ENCODE data around the gene KRTAP4-6.
"Not testable (repeated sequence)": the region's sequence is repeated elsewhere in the genome, so short reads cannot be mapped to it uniquely, and the experiment has no call there.

The KRTAP4-6 gene

DNA sequence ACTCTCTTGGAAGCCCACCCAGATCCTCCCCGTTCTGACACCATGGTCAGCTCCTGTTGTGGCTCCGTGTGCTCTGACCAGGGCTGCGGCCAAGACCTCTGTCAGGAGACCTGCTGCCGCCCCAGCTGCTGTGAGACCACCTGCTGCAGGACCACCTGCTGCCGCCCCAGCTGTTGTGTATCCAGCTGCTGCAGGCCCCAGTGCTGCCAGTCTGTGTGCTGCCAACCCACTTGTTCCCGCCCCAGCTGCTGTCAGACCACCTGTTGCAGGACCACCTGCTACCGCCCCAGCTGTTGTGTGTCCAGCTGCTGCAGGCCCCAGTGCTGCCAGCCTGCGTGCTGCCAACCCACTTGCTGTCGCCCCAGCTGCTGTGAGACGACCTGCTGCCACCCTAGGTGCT is 35.0 kb downstream of the KRTAP4-6 start, which contains the start of gene KRTAP4-9:
Gene KRTAP4-9 (plus strand): TSS at position 43 of the 400 bp plus-strand sequence. CDS start 0 bp downstream, at position 43.
- not testable (repeated sequence) for DNase-seq

DNA sequence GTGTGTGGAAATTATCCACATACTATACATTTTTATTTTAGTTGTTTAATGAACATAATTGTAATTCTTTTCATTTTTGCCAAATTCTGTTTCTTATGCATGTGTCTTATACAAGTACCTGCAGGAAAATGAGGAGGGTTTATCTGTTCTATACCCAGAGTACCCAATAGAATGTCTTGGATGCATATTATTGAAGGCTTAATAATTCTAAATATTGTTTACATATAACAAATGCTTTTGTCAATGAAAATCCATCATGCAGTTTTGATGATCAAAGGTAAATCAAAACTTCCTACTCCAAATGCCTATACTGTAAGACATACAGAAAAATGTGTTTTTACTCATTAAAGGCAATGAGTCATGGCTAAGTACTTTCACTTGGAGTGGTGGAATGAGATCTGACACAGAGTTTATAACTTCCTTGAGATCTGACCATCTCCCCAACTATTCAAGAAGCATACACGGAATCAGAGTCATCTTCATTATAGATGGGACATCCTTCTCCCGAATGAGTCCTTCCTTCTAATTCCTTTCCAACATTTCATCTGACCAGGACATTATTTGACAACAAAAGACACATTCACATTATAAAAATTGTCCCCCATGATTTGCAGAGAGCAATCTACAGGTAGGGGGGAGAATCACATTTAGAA is 35.8 kb downstream of the KRTAP4-6 start:
- DNase-seq = peak; percentile 84

DNA sequence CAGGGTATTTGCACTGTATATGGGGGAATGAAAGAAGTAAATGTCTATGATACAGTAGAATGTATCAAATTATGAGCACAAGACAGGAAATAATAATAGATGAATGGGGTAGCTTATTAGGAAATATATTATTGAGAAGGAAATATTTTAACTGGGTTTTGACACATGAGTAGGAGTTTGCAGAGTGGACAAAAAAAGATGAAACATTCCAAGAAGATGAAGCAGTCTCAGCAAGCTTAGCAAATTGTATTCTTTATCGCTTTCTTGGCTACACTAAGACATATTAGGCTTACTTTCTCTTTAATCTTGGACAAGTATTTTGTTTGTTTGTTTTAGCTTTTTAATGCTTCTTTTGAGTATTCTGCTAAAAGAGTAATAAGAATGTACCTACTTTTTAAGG is 36.4 kb downstream of the KRTAP4-6 start:
- no peak for DNase-seq

DNA sequence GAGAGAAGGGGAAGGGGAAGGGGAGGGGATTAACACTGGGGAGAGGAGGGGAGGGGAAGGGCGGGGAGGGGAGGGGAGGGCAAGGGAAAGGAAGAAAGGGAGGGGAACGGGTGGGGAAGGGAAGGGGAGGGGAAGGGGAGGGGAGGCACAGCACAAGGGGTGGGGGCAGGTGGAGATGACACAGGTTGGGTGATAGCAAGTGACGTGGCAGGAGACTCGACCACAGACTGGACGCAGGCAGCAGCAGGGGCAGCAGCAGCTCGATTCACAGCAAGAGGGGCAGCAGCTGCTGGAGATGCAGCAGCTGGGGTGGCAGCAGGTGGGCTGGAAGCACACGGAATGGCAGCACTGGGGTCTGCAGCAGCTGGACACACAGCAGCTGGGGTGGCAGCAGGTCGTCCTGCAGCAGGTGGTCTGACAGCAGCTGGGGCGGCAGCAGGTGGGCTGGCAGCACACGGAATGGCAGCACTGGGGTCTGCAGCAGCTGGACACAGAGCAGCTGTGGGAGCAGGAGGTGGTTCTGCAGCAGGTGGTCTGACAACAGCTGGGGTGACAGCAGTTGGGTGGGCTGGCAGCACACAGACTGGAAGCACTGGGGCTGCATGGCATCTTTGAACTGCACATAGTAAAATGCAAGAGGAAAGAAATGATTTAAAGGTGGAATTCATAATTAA is 38.6 kb downstream of the KRTAP4-6 start, which contains the start of gene KRTAP4-16:
Gene KRTAP4-16 (minus strand): TSS at position 624 of the 674 bp plus-strand sequence. CDS start 0 bp downstream, at position 624.
- DNase-seq = no peak

DNA sequence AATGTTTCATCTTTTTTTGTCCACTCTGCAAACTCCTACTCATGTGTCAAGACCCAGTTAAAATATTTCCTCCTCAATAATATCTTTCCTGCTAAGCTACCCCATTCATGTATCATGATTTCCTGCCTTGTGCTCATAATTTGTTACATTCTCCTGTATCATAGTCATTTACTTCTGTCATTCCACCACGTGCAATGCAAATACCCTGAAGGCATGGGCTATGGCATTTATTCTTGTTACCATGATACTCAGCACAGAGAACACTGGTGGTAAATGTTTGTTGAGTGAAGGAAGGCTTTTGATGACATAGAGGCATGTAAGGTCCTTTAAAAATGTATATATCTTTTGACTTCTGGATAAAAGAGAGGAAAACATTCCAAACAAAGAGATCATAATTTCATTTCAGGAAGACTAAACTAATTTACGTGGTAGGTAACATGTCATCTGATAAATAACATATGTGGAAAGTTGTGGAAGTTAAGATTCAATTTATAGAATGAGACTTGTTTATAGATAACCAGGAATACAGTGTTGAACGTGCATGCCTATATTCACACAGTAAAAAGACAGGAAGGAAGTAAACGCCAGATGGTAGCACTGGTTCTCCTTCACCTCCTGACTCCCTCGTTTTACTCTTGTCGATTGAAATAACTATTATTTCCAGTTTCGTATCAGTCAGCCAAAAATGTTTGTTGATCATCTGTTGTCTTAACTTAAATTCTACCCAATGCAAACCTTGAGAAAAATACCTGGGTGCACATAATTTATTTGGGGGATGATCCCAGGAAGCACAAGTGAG is 40.5 kb downstream of the KRTAP4-6 start:
- DNase-seq = peak; percentile 91

DNA sequence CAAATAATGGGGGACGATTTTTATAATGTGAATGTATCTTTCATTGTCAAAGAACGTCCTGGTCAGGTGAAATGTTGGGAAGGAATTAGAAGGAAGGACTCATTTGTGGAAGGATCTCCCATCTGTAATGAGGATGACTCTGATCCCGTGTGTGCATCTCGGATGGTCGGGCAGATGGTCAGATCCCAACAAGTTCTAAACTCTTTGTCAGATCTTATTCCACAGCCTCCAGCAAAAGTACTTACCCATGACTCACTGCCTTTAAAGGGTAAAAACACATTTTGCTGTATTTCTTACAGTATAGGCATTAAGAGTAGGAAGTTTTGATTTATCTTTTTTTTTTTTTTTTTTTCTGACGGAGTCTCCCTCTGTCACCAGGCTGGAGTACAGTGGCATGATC is 41.9 kb downstream of the KRTAP4-6 start:
- DNase-seq = peak; percentile 70

DNA sequence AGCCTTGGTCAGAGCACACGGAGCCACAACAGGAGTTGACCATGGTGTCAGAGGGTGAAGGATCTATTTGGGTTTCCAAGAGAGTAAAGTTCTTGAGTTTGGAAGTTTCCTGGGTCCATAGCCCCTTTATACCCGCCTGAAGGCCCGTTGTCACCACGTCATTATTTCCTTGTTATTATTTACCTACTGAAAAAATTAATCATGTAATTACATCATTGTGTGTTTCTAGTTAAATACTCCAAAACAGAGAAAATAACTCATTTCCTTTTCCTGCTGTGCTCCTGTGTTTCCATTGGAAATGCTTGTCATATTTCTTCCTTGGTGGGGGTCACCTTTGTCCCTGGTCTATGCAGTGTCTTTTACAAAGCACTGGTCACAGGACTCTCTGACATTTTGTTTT is 42.3 kb downstream of the KRTAP4-6 start, which contains the start of gene KRTAP4-8:
Gene KRTAP4-8 (minus strand): TSS at position 101 of the 400 bp plus-strand sequence. CDS start 58 bp downstream, at position 43.
- DNase-seq = no peak

DNA sequence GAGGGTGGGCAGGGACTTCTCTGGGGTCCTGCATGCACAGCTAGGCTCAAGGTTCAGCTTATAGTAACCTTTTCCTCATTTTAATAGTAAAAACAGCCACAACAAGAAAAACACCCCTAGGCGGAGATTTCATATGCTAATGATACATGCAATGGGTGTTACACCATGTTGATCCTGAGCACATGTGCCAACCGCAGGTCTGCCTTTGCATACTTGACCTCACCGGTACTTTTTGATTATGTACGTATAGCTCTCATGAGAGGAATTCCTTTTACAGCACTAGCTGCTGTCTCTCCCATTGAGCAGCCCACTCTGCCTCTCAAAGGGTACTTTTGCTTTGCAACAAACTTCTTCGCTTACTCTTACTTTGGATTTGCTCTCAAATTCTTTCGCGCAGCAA is 44.3 kb downstream of the KRTAP4-6 start:
- DNase-seq = no peak
